Heart left ventricle (tissue), 16 donors: ENCODE results near the gene ATP13A1. TPM values are rescaled to one million over a fixed set of nuclear protein-coding genes. Genes with fewer than 3 reads are reported as not detected.
"Not testable (repeated sequence)": the region's sequence is repeated elsewhere in the genome, so short reads cannot be mapped to it uniquely, and the experiment has no call there.

ENCODE experiments used
- ATAC-seq, 4 donors: fragments of 200-7000 bp; cut with Tn5 transposase; one replicate each; pipeline ENCODE4 v1.9.1; 2020 to 2022; ENCODE audit warnings: moderate library complexity in 4 of 4, mild to moderate bottlenecking in 3 of 4, moderate number of reproducible peaks in 1 of 4
- DNase-seq, 5 donors: peaks; one replicate each; pipeline ENCODE4 v3.0.0-alpha.2; 2020
- H3K27ac ChIP-seq, 12 donors: fragments of 200-600 bp; sonication (generic) in 4 of 12; one replicate each; pipeline versions ENCODE4 v1.5.0 to v1.8.0; 2016 to 2022; ENCODE audit warnings: mild to moderate bottlenecking in 2 of 12
- H3K27me3 ChIP-seq, 9 donors: fragments of 200-600 bp; sonication (generic) in 2 of 9; one replicate each; pipeline versions ENCODE4 v1.5.1 to v1.8.0; 2016 to 2022; ENCODE audit warnings: mild to moderate bottlenecking in 3 of 9
- H3K36me3 ChIP-seq, 9 donors: fragments of 200-600 bp; sonication (generic) in 2 of 9; one replicate each; pipeline versions ENCODE4 v1.5.0 to v1.8.0; 2018 to 2022; ENCODE audit warnings: mild to moderate bottlenecking in 2 of 9
- H3K4me1 ChIP-seq, 12 donors: fragments of 200-600 bp; sonication (generic) in 4 of 12; one replicate each; pipeline versions ENCODE4 v1.5.0 to v1.8.0; 2016 to 2022; ENCODE audit warnings: mild to moderate bottlenecking in 3 of 12
- H3K4me3 ChIP-seq, 12 donors: fragments of 200-600 bp; sonication (generic) in 4 of 12; one replicate each; pipeline versions ENCODE4 v1.5.0 to v1.8.0; 2017 to 2022; ENCODE audit warnings: mild to moderate bottlenecking in 9 of 12, moderate library complexity in 4 of 12
- H3K9me3 ChIP-seq, 12 donors: fragments of 200-600 bp; sonication (generic) in 4 of 12; one replicate each; pipeline versions ENCODE4 v1.5.0 to v1.8.0; 2016 to 2022; ENCODE audit warnings: mild to moderate bottlenecking in 1 of 12
- CTCF ChIP-seq, 12 donors: fragments of 200-600 bp; sonication (generic) in 4 of 12; IDR thresholded peaks; one replicate each; pipeline versions ENCODE4 v1.5.0 to v1.8.0; 2018 to 2022; ENCODE audit warnings: antibody characterized with exemption in 12 of 12, mild to moderate bottlenecking in 5 of 12
- POLR2A ChIP-seq, 2 donors: fragments of 450-650 bp; IDR thresholded peaks; one replicate each; pipeline ENCODE4 v1.6.1; 2017; ENCODE audit warnings: antibody characterized with exemption in 2 of 2, mild to moderate bottlenecking in 2 of 2, moderate library complexity in 2 of 2
- WGBS, 4 donors: extraction: QIAGEN DNeasy Blood & Tissue Kit in 2 of 4; methylation state at CpG; one replicate each; pipeline versions ENCODE4 v1.1.5 to v1.1.7; 2013 to 2018; 5-methylcytosine and 5-hydroxymethylcytosine counted together
- intact Hi-C, 10 donors: fragments of 100-400 bp; cut with DNase I; formaldehyde crosslinking; loops; one replicate each; pipeline versions ENCODE4 v1.11.1 to v1.14.2; 2022
- polyA plus RNA-seq, 2 donors: library from polyadenylated mRNA; stranded (reverse); fragments of 200-250 nt; gene quantifications; one replicate each; pipeline ENCODE4 v1.2.3, GENCODE V29; 2013
- total RNA-seq, 9 donors: library from RNA; depleted of rRNA in 2 of 9; stranded (reverse); fragments of >200 nt in 2 of 9; fragmentation: NEBNext Ultra II Directional in 3 of 9; extraction: Animal tissue kit (Norgen Biotek cat#: 25700) in 3 of 9; gene quantifications; one replicate each; pipeline versions ENCODE4 v1.1.0 to v1.2.4, GENCODE V29; 2016 to 2023
- donor health status: ischemic (EF 13 %, LVEDD 7.1; RV severe dilation, severe dysfunction).
- donor health status: healthy with polysubstance abuse.
- donor health status: DM: no; HTN: yes; CAD: no.
- donor health status: DM: no; HTN: no; CAD: no.
- donor health status: ischemic (EF 25% LVEDD 6.9; RV normal size, moderate dysfunction).
- donor health status: ischemic (EF 25% LVEDD 5.7; RV mildly dilated, moderate dysfunction).
- donor health status: healthy.
- donor health status: DM: yes; HTN: yes; CAD: no.
- donor health status: ischemic (EF 35%, LVEDD 5.7; RV mildly dilated, moderate dysfunction).
- donor health status: nonischemic (EF 11% LVEDD 7.7; RV severe dilation, severe dysfunction).
- donor health status: DM: yes; HTN: yes; CAD: no.
- donor health status: PGD.
- donor health status: ischemic (EF 29% LVEDD 5.4; RV normal size, mild dysfunction).
- donor health status: nonischemic (EF 23%, LVEDD 6.1; RV moderate dilation, normal function).

ATP13A1 gene
- total and polyA plus RNA-seq, 11 donors: 15.7 to 65.8 (median 22.0) TPM

GRCh38 chr19:19710506-19710905, 47.0 kb upstream of the ATP13A1 start:
- WGBS, 4 donors: 95 to 100% (median 98%) methylated on average over 2 of the region's 2 CpGs
- intact Hi-C loops: no loop called here

GRCh38 chr19:19704836-19705235, 41.4 kb upstream of the ATP13A1 start:
- TF ChIP-seq POLR2A (IDR thresholded peaks at IDR 0.05) (no peak), CTCF (IDR thresholded peaks at IDR 0.05) (no peak)
- Histone ChIP-seq H3K4me1 (no peaks in the 10 kb centered on the region), H3K36me3 (peaks cover 0 to 54% (median 0%) of the 10 kb centered on the region in 9 donors), H3K27me3 (no peaks in the 10 kb centered on the region), H3K9me3 (peaks cover 3 to 100% (median 58%) of the 10 kb centered on the region in 12 donors), H3K4me3 (no peak overlapping the region), H3K27ac (no peak overlapping the region)
- DNase-seq (no peak), ATAC-seq (no peak)
- WGBS, 4 donors: 89 to 93% (median 90%) methylated on average over 6 of the region's 6 CpGs
- intact Hi-C loops: no loop called here

More at GRCh38 chr19:19710506-19710905, 47.0 kb upstream of the ATP13A1 start:
- no peak overlapping the region for H3K27ac ChIP-seq
- H3K4me1 ChIP-seq: no peaks in the 10 kb centered on the region
- H3K27me3 ChIP-seq: no peaks in the 10 kb centered on the region
- H3K4me3 ChIP-seq: no peak overlapping the region
- H3K36me3 ChIP-seq: peaks cover 19 to 79% (median 37%) of the 10 kb centered on the region in 9 donors
- H3K9me3 ChIP-seq: peaks cover 21 to 100% (median 99%) of the 10 kb centered on the region in 12 donors
- no peak for TF ChIP-seq CTCF (IDR thresholded peaks at IDR 0.05)
- no peak for TF ChIP-seq POLR2A (IDR thresholded peaks at IDR 0.05)
- ATAC-seq (no peak), DNase-seq (no peak)

GRCh38 chr19:19700493-19700892, 37.0 kb upstream of the ATP13A1 start:
- ATAC-seq, DNase-seq, H3K27ac ChIP-seq, H3K4me3 ChIP-seq, H3K27me3 ChIP-seq, intact Hi-C loops, H3K4me1 ChIP-seq: not testable (repeated sequence)
- 94 to 100% (median 96%) methylated on average over 1 of the region's 1 CpG for WGBS, 4 donors
- Histone ChIP-seq H3K9me3 (peaks cover 0 to 88% (median 25%) of the 10 kb centered on the region in 12 donors), H3K36me3 (peaks cover 0 to 31% (median 0%) of the 10 kb centered on the region in 9 donors)

- H3K9me3 ChIP-seq: peaks cover 0 to 59% (median 19%) of the 10 kb centered on the region in 12 donors
These were observed 34.1 kb upstream of the ATP13A1 start for GRCh38 chr19:19697589-19697988.

More at GRCh38 chr19:19697589-19697988, 34.1 kb upstream of the ATP13A1 start:
- no peak for ATAC-seq
- no peaks in the 10 kb centered on the region for H3K4me1 ChIP-seq
- no peaks in the 10 kb centered on the region for H3K27me3 ChIP-seq
- TF ChIP-seq POLR2A (IDR thresholded peaks at IDR 0.05): no peak
- TF ChIP-seq CTCF (IDR thresholded peaks at IDR 0.05): no peak
- peaks cover 0 to 8% (median 0%) of the 10 kb centered on the region in 9 donors for H3K36me3 ChIP-seq
- no peak for DNase-seq
- H3K4me3 ChIP-seq: no peak overlapping the region
- WGBS, 4 donors: 86 to 94% (median 88%) methylated on average over 5 of the region's 5 CpGs
- intact Hi-C loops: no loop called here
- H3K27ac ChIP-seq: no peak overlapping the region
